ENCODE data around the gene CCNDBP1.

Gene CCNDBP1

DNA sequence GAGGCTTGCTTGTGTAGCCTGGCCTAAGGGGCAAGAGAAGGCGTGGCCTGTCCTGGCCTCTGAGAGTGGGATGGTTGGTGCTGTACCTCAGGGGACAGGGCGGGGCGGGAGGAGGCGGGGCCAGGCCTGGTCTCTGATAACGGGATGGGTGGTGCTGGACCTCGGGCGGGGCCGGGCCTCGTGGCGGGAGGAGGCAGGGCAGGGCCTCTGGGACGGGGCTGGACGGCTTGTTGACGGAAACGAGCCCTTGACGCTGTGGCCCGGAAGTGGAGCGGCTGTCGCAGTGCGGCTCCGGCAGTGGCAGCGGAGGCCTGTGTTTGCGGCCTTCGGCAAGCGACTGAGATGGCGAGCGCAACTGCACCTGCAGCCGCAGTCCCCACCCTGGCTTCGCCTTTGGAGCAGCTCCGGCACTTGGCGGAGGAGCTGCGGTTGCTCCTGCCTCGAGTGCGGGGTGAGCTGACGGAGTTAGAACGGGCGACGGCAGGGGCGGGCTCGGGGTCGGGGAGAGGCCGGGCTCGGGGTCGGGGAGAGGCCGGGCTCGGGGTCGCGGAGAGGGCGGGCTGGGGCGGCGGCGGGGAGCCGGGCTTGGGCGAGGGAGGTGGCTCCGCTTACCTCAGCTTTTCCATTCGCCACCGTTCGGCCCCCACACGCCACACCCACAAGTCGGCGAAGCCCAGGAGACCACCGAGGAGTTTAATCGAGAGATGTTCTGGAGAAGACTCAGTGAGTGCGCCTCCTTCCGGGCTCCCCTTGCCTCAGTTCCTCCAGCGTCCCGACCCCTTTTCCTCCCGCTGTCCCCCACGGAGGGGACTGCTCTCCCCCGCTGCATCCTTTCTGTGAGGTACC is at the start of gene CCNDBP1:
Gene CCNDBP1 (plus strand): TSS at position 247 of the 846 bp plus-strand sequence. CDS start 96 bp downstream, at position 343.
- peak; percentile 57 for DNase-seq (ENCODE audit: low read depth)
- TF ChIP-seq, protein P1, sequence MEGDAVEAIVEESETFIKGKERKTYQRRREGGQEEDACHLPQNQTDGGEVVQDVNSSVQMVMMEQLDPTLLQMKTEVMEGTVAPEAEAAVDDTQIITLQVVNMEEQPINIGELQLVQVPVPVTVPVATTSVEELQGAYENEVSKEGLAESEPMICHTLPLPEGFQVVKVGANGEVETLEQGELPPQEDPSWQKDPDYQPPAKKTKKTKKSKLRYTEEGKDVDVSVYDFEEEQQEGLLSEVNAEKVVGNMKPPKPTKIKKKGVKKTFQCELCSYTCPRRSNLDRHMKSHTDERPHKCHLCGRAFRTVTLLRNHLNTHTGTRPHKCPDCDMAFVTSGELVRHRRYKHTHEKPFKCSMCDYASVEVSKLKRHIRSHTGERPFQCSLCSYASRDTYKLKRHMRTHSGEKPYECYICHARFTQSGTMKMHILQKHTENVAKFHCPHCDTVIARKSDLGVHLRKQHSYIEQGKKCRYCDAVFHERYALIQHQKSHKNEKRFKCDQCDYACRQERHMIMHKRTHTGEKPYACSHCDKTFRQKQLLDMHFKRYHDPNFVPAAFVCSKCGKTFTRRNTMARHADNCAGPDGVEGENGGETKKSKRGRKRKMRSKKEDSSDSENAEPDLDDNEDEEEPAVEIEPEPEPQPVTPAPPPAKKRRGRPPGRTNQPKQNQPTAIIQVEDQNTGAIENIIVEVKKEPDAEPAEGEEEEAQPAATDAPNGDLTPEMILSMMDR (IDR thresholded peaks at IDR 0.05; ENCODE audit: low read length, missing control alignments): peak; percentile 42
- peak within 1 kb of the TSS; percentile 80 for H3K4me3 ChIP-seq (replicated peaks; ENCODE audit: low read depth, low read length)

GRCh38 chr15:43143203-43143941 is 41.8 kb upstream of the CCNDBP1 start:
- DNase-seq (ENCODE audit: low read depth): no peak
- H3K4me3 ChIP-seq (replicated peaks; ENCODE audit: low read depth, low read length): no peak overlapping the region
- TF ChIP-seq, protein P1 (IDR thresholded peaks at IDR 0.05; ENCODE audit: low read length, missing control alignments): no peak

- TF ChIP-seq, protein P1 (IDR thresholded peaks at IDR 0.05; ENCODE audit: low read length, missing control alignments): no peak
- DNase-seq (ENCODE audit: low read depth): no peak
Observed at GRCh38 chr15:43144512-43144911, 40.7 kb upstream of the CCNDBP1 start.

DNA sequence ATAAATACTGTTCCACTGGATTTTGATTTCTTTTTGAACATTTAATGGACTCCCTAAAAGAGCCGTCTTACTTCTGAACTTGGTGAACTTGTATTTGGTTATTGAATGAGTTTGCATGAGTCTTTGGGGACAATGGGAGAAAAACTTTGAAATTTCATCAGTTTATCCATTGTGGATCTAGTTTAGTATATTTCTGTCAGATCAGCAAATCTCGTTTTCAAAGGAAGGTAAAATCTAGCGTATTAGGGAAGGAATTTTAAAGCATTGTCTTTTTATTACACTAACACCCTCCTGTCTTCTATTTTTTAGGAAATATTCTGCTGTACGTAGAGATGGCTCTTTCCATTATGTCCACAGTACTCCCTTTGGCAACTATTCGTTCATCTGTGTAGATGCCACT is 39.0 kb upstream of the CCNDBP1 start:
- H3K4me3 ChIP-seq (replicated peaks; ENCODE audit: low read depth, low read length): no peak overlapping the region
- no peak for DNase-seq (ENCODE audit: low read depth)
- TF ChIP-seq, protein P1 (IDR thresholded peaks at IDR 0.05; ENCODE audit: low read length, missing control alignments): no peak

More at GRCh38 chr15:43144512-43144911, 40.7 kb upstream of the CCNDBP1 start:
- no peak overlapping the region for H3K4me3 ChIP-seq (replicated peaks; ENCODE audit: low read depth, low read length)

DNA sequence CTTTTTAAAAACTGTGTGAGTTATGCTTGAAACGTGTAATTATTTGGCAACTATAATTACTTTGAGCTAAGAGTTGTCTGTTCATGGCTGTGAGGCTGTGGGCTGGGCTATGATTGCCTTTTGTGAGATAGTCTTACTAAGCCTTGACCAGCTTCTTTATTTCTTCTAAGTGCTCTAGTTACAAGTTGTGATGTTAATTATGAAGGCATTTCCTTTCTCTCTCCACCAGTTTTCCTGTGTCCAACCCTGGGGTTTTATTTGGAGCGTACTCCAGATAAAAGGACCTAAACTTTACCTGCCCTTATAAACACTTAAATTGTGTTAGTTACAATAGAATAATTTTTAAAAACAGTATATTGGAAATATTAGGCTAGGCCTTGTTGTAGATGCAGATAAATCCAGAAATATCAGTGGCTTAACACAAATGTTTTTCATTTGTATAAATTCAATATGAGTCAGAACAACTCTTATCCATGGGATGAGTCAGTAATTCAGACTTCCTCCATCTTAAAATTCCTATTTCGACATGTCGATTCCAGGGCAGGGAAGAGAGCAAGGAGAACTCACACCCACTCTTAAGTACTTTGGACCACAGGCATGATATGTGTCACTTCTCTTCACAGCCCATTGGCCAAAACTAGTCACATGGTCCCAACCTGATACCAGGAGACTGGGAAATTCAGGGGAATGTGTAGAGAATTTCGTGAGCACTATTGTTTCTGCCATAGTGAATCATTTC is 34.8 kb upstream of the CCNDBP1 start:
- TF ChIP-seq, protein P1 (IDR thresholded peaks at IDR 0.05; ENCODE audit: low read length, missing control alignments): no peak
- DNase-seq (ENCODE audit: low read depth): peak; percentile 82

DNA sequence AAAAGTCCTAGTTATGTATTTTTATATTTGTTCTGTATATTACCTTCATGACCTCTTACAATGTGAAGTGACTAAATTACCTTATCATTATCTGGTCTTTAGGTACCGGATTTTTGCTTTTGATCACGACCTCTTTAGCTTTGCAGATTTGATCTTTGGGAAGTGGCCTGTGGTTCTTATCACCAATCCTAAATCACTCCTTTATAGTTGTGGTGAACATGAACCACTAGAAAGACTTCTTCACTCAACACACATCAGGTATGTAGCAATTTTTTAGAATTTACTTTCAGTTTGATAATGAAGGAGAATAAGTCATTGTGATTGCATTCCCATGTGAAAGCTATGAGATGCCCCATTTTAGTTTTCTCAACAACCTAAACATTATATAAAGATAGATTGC is 33.5 kb upstream of the CCNDBP1 start:
- no peak for DNase-seq (ENCODE audit: low read depth)
- TF ChIP-seq, protein P1 (IDR thresholded peaks at IDR 0.05; ENCODE audit: low read length, missing control alignments): no peak
- H3K4me3 ChIP-seq (replicated peaks; ENCODE audit: low read depth, low read length): no peak overlapping the region

More for the DNA sequence above, 34.8 kb upstream of the CCNDBP1 start:
- no peak overlapping the region for H3K4me3 ChIP-seq (replicated peaks; ENCODE audit: low read depth, low read length)
